DND-41 (cell line): ENCODE data around the gene SLC12A7.

Source experiments
- ATAC-seq: fragments of 200-7000 bp; cut with Tn5 transposase; 3 replicates; pipeline ENCODE4 v1.9.1; 2021; ENCODE audit warnings: low read depth; ENCODE audit not compliant: insufficient read depth
- DNase-seq: peaks from one replicate; pipeline ENCODE4 v3.0.0-alpha.2; 2020
- H2AFZ ChIP-seq: 2 replicates; pipeline ENCODE4 v1.6.0; 2012; ENCODE audit warnings: low read depth, low read length
- H3K27ac ChIP-seq: 2 replicates; pipeline ENCODE4 v1.5.1; 2012; ENCODE audit warnings: low read length, inconsistent platforms
- H3K27me3 ChIP-seq: fragments of 200-600 bp; sonication (generic); 2 replicates; pipeline ENCODE4 v1.6.0; 2012; ENCODE audit warnings: low read length, mild to moderate bottlenecking, inconsistent platforms; ENCODE audit not compliant: insufficient read depth, poor library complexity
- H3K36me3 ChIP-seq: 2 replicates; pipeline ENCODE4 v1.5.1; 2012; ENCODE audit warnings: low read length, inconsistent platforms; ENCODE audit not compliant: insufficient read depth
- H3K4me1 ChIP-seq: 2 replicates; pipeline ENCODE4 v1.5.1; 2012; ENCODE audit warnings: mild to moderate bottlenecking, low read length; ENCODE audit not compliant: insufficient read depth
- H3K4me2 ChIP-seq: 2 replicates; pipeline ENCODE4 v1.6.0; 2012; ENCODE audit warnings: mild to moderate bottlenecking, moderate library complexity, low read length, inconsistent platforms; ENCODE audit not compliant: insufficient read depth
- H3K4me3 ChIP-seq, 2 experiments: fragments of 200-600 bp in 1 of 2; shearing (Covaris generic) in 1 of 2; 2 replicates each; pipeline ENCODE4 v1.5.1; 2012 to 2016; ENCODE audit warnings: inconsistent platforms in 2 of 2, low read length in 2 of 2, mild to moderate bottlenecking in 2 of 2, low read depth in 1 of 2, moderate library complexity in 1 of 2
- H3K79me2 ChIP-seq: 2 replicates; pipeline ENCODE4 v1.6.0; 2012; ENCODE audit warnings: low read length, inconsistent platforms; ENCODE audit not compliant: insufficient read depth
- H3K9ac ChIP-seq: 2 replicates; pipeline ENCODE4 v1.6.0; 2012; ENCODE audit warnings: low read depth, mild to moderate bottlenecking, inconsistent platforms, low read length, moderate library complexity
- H3K9me3 ChIP-seq: 2 replicates; pipeline ENCODE4 v1.5.1; 2012; ENCODE audit warnings: low read length, moderate library complexity, mild to moderate bottlenecking, inconsistent platforms; ENCODE audit not compliant: insufficient read depth, severe bottlenecking
- H4K20me1 ChIP-seq: 2 replicates; pipeline ENCODE4 v1.6.0; 2012; ENCODE audit warnings: low read length; ENCODE audit not compliant: insufficient read depth
- CTCF ChIP-seq: IDR thresholded peaks from 2 replicates; pipeline ENCODE4 v1.5.1; 2012; ENCODE audit warnings: borderline replicate concordance, low read length, moderate library complexity, mild to moderate bottlenecking; ENCODE audit not compliant: poor library complexity, severe bottlenecking; ENCODE audit errors: extremely low read depth
- EZH2 ChIP-seq: IDR thresholded peaks from 3 replicates; pipeline ENCODE4 v1.6.1; 2012; ENCODE audit warnings: borderline replicate concordance, low read depth, mild to moderate bottlenecking, moderate library complexity, low read length, inconsistent platforms; ENCODE audit not compliant: severe bottlenecking

The SLC12A7 gene

GRCh38 chr5:1137567-1138444 is 25.9 kb upstream of the SLC12A7 start:
- H3K79me2 ChIP-seq, result no peaks in the 10 kb centered on the region
- H3K4me3 ChIP-seq, result no peak overlapping the region
- H3K9ac ChIP-seq, result no peak overlapping the region
- H3K4me1 ChIP-seq, result peaks cover 21% of the 10 kb centered on the region
- H4K20me1 ChIP-seq, result no peaks in the 10 kb centered on the region
- TF ChIP-seq EZH2 (no peak), CTCF (no peak)
- ATAC-seq (no peak), DNase-seq (peak; percentile 27)
- H2AFZ ChIP-seq, result no peak overlapping the region
- H3K36me3 ChIP-seq, result no peaks in the 10 kb centered on the region
- H3K27ac ChIP-seq, result no peak overlapping the region
- H3K9me3 ChIP-seq, result no peaks in the 10 kb centered on the region
- no peak overlapping the region for H3K4me2 ChIP-seq
- H3K27me3 ChIP-seq, result no peaks in the 10 kb centered on the region

- H3K9ac ChIP-seq, result no peak overlapping the region
- H2AFZ ChIP-seq, result no peak overlapping the region
- TF ChIP-seq EZH2 (no peak), CTCF (no peak)
- H3K79me2 ChIP-seq, result no peaks in the 10 kb centered on the region
- peaks cover 20% of the 10 kb centered on the region for H3K4me1 ChIP-seq
- ATAC-seq (no peak), DNase-seq (no peak)
- H3K27me3 ChIP-seq, result no peaks in the 10 kb centered on the region
- H3K27ac ChIP-seq, result no peak overlapping the region
- H4K20me1 ChIP-seq, result no peaks in the 10 kb centered on the region
- H3K9me3 ChIP-seq, result no peaks in the 10 kb centered on the region
- no peak overlapping the region for H3K4me2 ChIP-seq
- H3K36me3 ChIP-seq, result no peaks in the 10 kb centered on the region
- no peak overlapping the region for H3K4me3 ChIP-seq
Observed at GRCh38 chr5:1136814-1137213, 25.0 kb upstream of the SLC12A7 start.

DNA sequence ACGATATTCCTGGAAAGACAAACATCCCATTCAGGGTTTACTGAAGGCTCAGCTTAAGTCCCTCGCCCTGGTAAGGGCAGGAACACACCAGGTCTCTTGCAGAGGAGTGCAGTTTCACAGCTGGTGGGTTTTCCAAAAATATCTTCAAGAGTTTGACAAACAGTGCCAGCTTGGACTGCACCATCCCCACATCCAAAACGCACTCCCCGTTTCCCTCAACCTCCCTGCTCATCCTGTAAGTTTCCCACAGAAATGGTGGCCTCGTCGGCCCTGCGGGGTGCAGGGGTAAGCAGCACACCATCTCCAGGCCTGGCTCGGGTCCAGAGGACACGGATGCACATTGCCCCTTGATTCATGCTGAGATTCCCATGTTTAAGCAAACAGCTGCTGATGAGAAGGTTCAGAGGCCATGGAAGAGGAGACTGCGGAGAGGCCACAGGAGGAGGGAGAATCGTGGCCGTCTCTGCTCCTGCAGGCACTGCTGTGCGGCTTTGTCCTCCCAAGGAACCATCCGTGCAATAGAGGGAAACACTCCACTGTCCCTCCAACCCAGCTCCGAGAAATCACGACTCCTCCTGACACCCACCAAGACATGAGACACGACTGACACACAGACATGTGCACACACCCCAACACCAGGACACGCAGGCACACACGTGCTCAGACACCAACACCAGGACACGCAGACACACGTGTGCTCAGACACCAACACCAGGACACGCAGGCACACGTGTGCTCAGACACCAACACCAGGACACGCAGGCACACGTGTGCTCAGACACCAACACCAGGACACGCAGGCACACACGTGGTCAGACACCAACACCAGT is 24.0 kb upstream of the SLC12A7 start:
- Histone ChIP-seq H3K27me3 (no peaks in the 10 kb centered on the region), H2AFZ (no peak overlapping the region), H3K79me2 (no peaks in the 10 kb centered on the region), H3K4me2 (no peak overlapping the region), H3K4me3 (no peak overlapping the region), H4K20me1 (no peaks in the 10 kb centered on the region), H3K27ac (no peak overlapping the region), H3K9me3 (no peaks in the 10 kb centered on the region), H3K9ac (no peak overlapping the region), H3K4me1 (peaks cover 18% of the 10 kb centered on the region), H3K36me3 (no peaks in the 10 kb centered on the region)
- no peak for ATAC-seq
- TF ChIP-seq CTCF (no peak), EZH2 (no peak)
- DNase-seq, result no peak
